Peyer's patch (tissue), 4 donors: ENCODE measurements around the gene EFNA2.

Experiments
- POLR2A ChIP-seq, 2 donors: fragments of 450-650 bp; IDR thresholded peaks; one replicate each; pipeline ENCODE4 v1.5.1; 2017; ENCODE audit warnings: antibody characterized with exemption in 2 of 2, mild to moderate bottlenecking in 2 of 2, moderate library complexity in 2 of 2
- TF ChIP-seq, protein P1 (sequence below), 6 experiments: fragments of 450-650 bp in 4 of 6; fragments of 200-600 bp in 2 of 6; sonication (generic) in 1 of 6; IDR thresholded peaks; one replicate each; pipeline ENCODE4 v1.5.1; 2017 to 2019; ENCODE audit warnings: antibody characterized with exemption in 6 of 6, mild to moderate bottlenecking in 3 of 6, moderate library complexity in 1 of 6

DNA sequence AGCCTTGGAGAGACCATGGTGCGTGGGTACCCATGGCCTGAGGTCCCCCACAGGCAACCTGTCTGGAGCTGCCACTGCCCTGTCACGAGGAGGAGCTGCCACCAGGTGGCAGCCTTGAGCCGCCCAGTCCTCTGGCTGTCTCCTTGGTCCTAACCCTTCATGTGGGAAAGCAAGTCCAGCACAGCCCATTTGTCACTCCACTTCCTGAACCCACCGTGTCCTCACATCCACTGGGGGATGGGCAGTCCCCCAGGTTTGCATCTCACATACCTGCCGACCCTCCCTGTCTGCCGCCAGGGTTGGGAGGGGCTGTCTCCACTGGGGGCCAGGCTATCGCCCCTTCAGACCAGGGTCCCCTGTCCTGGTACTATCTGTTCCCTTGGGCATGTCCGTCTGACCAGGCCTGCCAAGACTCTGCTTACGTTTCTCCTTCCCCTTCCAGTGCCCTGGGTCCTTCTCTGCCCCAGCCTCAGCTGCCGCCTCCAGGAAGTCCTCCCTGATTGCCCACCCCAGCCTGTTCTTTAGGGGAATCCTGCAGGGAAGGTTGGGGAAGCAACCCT, 5.8 kb upstream of the EFNA2 start:
- TF ChIP-seq, protein P1, sequence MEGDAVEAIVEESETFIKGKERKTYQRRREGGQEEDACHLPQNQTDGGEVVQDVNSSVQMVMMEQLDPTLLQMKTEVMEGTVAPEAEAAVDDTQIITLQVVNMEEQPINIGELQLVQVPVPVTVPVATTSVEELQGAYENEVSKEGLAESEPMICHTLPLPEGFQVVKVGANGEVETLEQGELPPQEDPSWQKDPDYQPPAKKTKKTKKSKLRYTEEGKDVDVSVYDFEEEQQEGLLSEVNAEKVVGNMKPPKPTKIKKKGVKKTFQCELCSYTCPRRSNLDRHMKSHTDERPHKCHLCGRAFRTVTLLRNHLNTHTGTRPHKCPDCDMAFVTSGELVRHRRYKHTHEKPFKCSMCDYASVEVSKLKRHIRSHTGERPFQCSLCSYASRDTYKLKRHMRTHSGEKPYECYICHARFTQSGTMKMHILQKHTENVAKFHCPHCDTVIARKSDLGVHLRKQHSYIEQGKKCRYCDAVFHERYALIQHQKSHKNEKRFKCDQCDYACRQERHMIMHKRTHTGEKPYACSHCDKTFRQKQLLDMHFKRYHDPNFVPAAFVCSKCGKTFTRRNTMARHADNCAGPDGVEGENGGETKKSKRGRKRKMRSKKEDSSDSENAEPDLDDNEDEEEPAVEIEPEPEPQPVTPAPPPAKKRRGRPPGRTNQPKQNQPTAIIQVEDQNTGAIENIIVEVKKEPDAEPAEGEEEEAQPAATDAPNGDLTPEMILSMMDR (IDR thresholded peaks at IDR 0.05): peak; percentile 90 to 96 (median 93)
- no peak for TF ChIP-seq POLR2A (IDR thresholded peaks at IDR 0.05)
